GM19452 (cell line): ENCODE data around the gene CTIF.

Experiments
- ATAC-seq: cut with Tn5 transposase; IDR thresholded peaks from one replicate; pipeline ENCODE4 v1.9.1; 2021; ENCODE audit not compliant: unreplicated experiment

The CTIF gene

DNA sequence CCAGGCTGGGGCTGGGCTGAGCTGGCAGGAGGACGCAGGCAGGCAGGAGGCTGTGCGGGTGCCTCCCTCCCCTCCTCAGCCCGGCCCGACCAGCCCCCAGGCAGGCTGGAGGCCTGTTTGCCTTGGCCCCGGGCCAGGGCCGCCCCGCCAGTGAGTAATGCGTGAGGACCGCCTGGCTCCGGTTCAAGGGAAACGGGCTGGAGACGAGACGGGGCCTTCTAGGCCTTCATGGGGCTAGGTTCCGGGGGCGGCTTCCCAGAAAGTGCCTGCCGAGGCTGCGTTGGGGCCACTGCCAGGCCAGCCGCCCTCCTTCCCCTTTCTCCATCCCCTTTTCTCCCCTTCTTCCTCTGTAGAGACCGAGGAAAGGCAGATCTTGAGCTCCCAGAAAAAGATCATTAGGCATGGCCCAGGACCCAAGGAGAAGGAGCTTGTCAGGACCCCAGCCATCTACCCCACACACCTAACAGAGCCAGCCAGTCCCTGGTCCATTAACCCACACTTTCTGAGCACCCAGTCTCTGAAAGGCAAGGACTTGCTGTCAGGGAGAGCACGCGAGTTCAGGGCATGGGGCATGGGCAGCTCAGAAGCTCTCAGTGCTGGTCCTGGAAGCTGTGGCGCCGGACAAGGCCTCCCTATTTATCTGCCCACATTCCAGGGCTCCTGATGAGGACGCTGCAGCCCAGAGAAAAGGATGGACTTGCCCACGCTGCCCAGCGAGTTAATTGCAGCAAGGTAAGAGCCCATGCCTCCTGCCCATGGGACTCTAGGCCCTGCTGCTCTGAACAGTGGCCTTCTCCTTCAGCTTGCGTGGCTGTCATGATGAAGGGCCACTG lies 363.4 kb downstream of the CTIF start:
- no peak for ATAC-seq

DNA sequence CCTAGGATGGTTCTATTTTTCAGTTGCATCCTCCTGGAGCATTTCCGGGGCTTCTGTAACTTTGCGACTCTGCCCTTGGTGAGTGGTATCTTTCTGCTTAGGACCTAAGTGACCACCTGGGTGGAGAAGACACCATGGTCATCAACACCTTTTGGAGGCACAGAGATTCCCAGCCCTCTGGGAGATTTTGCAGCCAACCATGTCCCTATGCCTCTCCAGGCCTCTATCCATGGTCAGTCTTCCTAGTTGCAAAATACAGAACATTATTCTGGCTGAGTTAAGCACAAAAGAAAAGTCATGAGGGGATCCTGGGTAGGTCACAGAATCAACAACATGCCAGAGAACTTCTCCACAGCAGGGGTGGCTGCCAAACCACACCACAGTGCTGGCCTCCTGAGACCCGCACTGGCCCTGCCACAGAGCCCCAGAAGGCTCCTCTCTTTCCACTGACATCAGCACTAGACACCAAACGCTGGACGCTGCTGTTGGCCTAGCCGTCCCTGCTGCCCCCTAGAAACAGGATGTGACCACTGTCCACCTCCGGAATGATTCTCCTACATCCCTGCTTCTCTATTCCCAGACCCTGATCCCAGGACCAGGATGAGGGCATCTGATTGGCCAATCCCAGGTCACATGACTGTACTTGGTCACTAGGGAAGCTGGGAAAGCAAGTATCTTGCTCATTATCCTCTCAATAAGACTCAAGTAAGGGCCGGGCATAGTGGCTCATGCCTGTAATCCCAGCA lies 364.2 kb downstream of the CTIF start:
- no peak for ATAC-seq

DNA sequence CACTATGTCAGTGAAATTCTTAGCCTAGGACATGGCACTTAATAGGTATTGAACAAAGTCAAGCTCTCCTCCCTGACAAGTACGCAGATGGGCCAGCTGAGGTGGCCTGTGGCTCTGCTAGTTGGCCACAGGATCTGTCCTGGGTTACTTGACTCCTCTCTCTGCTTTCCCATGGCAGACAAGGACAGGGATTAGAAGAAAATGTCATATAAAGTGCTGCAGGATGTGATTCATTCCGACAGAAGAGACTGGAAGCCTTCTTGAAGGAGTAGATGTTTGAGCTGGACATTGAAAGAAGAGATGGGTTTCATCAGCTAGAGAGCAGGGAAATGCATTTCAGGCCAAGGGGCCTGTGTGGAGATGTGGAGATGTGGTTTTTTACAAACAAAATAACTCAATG lies 365.3 kb downstream of the CTIF start:
- ATAC-seq, result no peak

DNA sequence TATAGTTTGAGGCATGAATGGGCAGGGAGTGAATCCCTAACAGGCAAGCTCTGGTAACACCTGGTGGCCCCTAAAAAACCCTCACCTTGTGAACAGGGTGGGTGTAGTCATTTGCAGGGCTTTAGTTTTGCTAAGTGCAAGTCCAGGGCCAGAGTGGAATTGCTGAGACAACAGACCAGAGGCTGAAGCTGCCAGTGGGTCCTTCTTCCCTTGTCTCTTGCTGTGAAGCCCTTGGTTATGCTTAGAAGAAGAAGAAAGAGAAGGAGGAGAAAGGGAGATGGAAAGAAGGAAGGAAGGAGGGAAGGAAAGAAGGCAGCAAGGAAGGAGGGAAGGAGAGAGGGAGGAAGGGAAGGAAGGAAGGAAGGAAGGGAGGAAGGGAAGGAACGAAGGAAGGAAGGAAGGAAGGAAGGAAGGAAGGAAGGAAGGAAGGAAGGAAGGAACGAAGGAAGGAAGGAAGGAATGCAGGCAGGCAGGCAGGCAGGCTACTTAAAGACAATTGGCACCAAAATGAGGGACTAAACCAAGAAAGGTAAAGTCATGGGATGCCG lies 366.1 kb downstream of the CTIF start:
- ATAC-seq, result no peak

DNA sequence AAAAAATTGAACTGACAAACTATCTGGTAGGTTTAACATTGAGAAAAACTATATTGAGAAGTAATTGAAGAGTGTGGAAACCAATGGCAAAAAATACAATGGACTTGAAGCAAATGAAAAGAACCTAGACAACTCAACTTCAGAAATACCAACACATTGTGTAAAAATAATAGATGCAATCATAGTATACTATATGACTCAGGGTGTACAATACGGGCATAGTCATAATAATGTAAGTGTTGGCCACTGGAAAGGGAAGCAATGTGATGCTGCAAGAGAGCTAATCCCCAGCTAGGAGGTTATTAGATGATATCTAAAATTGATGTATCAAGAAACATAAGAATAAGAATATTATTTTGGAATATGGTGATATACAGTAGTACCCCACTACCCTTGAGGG lies 366.7 kb downstream of the CTIF start:
- no peak for ATAC-seq

DNA sequence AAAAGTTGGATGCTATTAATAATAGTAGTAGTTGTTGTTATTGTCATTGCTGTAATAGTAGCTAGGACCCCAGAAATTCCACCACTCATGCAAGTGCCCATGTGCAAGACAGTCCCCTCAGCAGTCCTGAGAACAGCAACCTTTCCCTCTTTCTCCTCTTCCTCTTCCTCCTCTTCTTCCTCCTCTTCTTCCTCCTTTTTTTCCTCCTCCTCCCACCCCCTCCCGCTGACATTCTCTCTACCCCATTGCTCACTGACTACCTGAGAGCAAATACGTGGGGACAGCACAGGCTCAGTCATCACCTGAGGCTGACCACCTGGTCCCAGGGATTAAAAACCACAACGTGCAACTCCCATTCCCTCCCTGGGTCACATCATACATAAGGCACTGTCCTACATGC lies 370.1 kb downstream of the CTIF start:
- ATAC-seq, result no peak

DNA sequence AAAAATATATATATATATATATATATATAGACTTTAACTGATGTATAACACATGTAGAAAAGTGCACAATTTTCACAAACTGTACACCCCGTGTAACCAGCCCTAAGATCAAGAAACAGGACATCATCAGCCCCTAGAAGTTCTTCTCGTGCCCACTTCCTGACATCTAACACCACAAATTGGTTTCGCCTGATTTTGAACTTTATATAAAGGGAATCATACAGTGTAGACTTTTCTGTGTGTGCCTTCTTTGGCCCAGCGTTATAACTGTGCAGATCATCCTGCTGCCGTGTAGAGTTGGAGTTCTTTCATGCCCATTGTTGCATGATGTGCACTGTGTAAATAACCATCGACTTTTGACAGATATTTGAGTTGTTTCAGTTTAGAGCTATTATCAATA lies 370.9 kb downstream of the CTIF start:
- ATAC-seq, result no peak

DNA sequence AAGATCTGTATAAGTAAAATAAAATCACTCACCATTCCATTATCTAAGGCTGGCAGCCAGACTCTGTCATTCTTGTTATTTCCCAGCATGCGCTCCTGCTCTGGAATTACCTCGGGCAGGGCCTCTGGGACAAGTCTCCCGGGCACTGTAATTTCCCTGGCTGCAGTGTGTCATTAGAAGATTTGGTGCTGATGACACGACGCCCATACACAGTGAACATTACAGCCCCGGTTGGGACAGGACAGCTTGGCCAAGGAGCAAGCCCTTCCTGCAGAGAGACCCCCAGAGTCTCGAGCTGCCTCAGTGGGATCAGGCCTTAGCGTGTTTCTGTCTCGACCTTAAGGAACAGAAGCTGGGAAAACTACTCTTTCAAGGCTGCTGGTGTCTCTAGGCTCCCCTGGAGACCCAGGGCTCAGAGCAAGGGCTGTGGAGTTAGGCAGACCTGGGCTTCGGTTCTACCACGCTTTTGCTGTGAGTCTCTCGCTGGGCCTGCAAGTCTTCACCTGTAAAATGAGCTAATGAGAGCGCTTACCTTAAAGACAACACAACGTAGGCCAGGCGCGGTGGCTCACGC lies 372.2 kb downstream of the CTIF start:
- no peak for ATAC-seq
